GM12864 (cell line): ENCODE results near the gene MTO1.

Source experiments
- DNase-seq: peaks from one replicate; pipeline ENCODE4 v3.0.0-alpha.2; 2011; ENCODE audit warnings: low read depth
- H3K4me3 ChIP-seq: 2 replicates; pipeline ENCODE4 v1.5.1; 2011; ENCODE audit warnings: mild to moderate bottlenecking, low read depth, low read length, control low read depth
- TF ChIP-seq, protein P1 (sequence below): IDR thresholded peaks from 2 replicates; pipeline ENCODE4 v1.5.1; 2011; ENCODE audit warnings: low read depth, mild to moderate bottlenecking, moderate library complexity, low read length, control low read depth, inconsistent platforms; ENCODE audit errors: missing control alignments

The MTO1 gene

DNA sequence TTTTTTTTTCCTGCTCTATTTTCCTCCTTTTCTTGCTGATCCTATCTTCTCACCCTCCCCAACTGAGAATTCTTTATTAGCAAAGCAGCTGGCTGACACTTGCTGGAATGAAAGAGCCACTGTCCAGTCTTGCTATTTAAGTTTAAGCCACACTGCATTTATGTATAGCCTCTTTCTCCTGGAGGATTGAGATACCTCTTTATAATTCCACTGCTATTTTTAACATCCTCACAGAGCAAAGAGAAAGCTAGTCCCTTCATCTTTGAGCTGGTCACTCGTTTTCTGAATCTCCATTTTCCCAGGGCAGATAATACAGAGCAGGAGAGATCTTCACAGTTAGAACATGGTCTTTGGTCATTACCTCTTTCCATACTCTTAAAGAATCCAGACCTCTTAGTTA, 95.3 kb downstream of the MTO1 start:
- no peak overlapping the region for H3K4me3 ChIP-seq
- TF ChIP-seq, protein P1, sequence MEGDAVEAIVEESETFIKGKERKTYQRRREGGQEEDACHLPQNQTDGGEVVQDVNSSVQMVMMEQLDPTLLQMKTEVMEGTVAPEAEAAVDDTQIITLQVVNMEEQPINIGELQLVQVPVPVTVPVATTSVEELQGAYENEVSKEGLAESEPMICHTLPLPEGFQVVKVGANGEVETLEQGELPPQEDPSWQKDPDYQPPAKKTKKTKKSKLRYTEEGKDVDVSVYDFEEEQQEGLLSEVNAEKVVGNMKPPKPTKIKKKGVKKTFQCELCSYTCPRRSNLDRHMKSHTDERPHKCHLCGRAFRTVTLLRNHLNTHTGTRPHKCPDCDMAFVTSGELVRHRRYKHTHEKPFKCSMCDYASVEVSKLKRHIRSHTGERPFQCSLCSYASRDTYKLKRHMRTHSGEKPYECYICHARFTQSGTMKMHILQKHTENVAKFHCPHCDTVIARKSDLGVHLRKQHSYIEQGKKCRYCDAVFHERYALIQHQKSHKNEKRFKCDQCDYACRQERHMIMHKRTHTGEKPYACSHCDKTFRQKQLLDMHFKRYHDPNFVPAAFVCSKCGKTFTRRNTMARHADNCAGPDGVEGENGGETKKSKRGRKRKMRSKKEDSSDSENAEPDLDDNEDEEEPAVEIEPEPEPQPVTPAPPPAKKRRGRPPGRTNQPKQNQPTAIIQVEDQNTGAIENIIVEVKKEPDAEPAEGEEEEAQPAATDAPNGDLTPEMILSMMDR, result no peak
- no peak for DNase-seq
